Activated T-cell treated with anti-CD3 and anti-CD28 coated beads, Interleukin-2, amount 50 U/mL, for 24 hours (primary cell): ENCODE data around the gene SIGLEC8.
A peak's percentile ranks its signal among the peaks of the same experiment; 100 is the strongest.
"Not testable (repeated sequence)": the region's sequence is repeated elsewhere in the genome, so short reads cannot be mapped to it uniquely, and the experiment has no call there.

Experiments
- DNase-seq: peaks from one replicate; pipeline ENCODE4 v3.0.0-alpha.2; 2020
- H3K27ac Mint-ChIP-seq: 2 replicates; pipeline ENCODE4 v1.8.0; 2020; ENCODE audit warnings: mild to moderate bottlenecking, mixed read lengths
- H3K27me3 Mint-ChIP-seq: 2 replicates; pipeline ENCODE4 v1.8.0; 2020; ENCODE audit warnings: mixed read lengths
- H3K36me3 Mint-ChIP-seq: 2 replicates; pipeline ENCODE4 v1.8.0; 2020; ENCODE audit warnings: low read depth, mixed read lengths
- H3K4me1 Mint-ChIP-seq: 2 replicates; pipeline ENCODE4 v1.8.0; 2020; ENCODE audit warnings: low read depth, mixed read lengths
- H3K4me3 Mint-ChIP-seq: 2 replicates; pipeline ENCODE4 v1.8.0; 2020; ENCODE audit warnings: mild to moderate bottlenecking, moderate library complexity, mixed read lengths
- H3K9me3 Mint-ChIP-seq: 2 replicates; pipeline ENCODE4 v1.8.0; 2020; ENCODE audit warnings: mixed read lengths

SIGLEC8 gene

GRCh38 chr19:51417810-51418157, 40.5 kb downstream of the SIGLEC8 start:
- Mint-ChIP-seq H3K27me3 (peaks cover 24% of the 10 kb centered on the region), H3K4me1 (peaks cover 32% of the 10 kb centered on the region), H3K9me3 (no peaks in the 10 kb centered on the region), H3K4me3 (no peak overlapping the region), H3K36me3 (no peaks in the 10 kb centered on the region), H3K27ac (no peak overlapping the region)
- no peak for DNase-seq

- Mint-ChIP-seq H3K4me3 (peak within 1 kb of the TSS; percentile 32), H3K36me3 (no peaks in the 10 kb centered on the region), H3K4me1 (peaks cover 32% of the 10 kb centered on the region), H3K27ac (peak within 1 kb of the TSS; percentile 17), H3K9me3 (no peaks in the 10 kb centered on the region), H3K27me3 (peaks cover 24% of the 10 kb centered on the region)
- peak; percentile 55 for DNase-seq
These were observed 41.0 kb downstream of the SIGLEC8 start, which contains the start of gene SIGLEC10 for GRCh38 chr19:51417107-51417809. SIGLEC10 (minus strand) TSS chr19:51417642; CDS start chr19:51417581, 61 bp downstream.

DNA sequence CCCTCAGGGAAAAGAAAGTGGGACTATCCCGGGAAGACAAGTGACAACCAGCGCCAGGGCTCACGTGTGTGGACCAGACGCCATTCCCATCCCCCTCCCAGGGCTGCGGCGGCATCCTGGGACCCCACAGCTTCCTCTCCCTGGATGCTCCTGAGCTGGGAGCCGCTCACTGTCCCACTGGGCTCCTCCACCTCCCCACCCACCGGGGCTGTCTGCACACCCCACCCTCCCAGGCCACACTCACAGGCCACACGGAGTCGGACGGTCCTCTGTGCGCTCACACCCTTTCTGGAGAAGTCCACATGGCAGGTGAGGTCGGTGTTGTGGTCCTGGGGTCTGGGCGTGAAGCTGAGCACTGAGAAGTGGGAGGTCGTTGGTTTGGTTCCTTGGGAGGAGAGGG, 41.8 kb downstream of the SIGLEC8 start:
- not testable (repeated sequence) for DNase-seq, H3K9me3 Mint-ChIP-seq, H3K4me3 Mint-ChIP-seq, H3K27ac Mint-ChIP-seq, H3K36me3 Mint-ChIP-seq
- peaks cover 19% of the 10 kb centered on the region for H3K27me3 Mint-ChIP-seq
- peaks cover 26% of the 10 kb centered on the region for H3K4me1 Mint-ChIP-seq

GRCh38 chr19:51415187-51415586, 43.1 kb downstream of the SIGLEC8 start:
- Mint-ChIP-seq H3K4me1 (peaks cover 20% of the 10 kb centered on the region), H3K4me3 (no peak overlapping the region), H3K27me3 (peaks cover 16% of the 10 kb centered on the region), H3K27ac (no peak overlapping the region), H3K36me3 (no peaks in the 10 kb centered on the region), H3K9me3 (no peaks in the 10 kb centered on the region)
- DNase-seq, result no peak

DNA sequence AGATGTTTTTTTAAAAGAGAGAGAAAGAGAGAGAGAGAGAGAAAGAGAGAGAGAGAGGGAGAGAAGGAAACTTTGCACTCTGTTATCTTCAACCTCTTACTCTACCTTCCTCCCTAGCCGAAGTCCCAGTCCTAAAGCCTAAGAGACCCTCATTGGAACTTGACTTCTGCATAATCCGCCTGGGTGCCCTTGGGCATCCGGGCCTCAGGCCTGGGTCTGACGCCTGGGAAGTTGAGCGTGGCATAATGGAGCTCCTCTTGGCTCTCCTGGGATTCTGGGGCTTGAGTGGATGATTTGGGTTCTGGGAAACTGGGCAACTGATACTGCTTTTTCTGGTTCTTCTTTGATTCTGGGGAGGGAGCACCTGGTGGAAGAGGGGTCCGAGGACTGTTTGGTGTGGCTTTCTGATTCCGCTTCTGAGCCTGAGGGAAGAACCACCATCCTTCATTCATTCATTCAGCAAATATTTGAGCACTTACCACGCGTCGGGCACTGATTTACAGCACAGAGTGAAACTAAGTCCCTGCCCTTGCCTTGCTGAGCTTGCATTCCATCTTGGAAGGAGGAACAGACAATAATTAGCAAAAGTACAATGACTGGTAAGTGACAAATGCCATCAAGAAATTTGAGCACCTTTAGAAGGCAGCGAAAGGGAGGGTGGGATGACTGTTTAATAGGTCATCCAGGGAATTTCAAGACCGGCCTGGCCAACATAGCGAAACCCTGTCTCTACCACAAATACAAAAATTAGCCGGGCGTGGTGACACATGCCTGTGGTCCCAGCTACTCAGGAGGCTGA, 47.1 kb downstream of the SIGLEC8 start:
- DNase-seq, result no peak
- Mint-ChIP-seq H3K36me3 (no peaks in the 10 kb centered on the region), H3K27ac (no peak overlapping the region), H3K4me1 (peaks cover 8% of the 10 kb centered on the region), H3K9me3 (no peaks in the 10 kb centered on the region), H3K27me3 (peaks cover 11% of the 10 kb centered on the region), H3K4me3 (no peak overlapping the region)

- H3K4me3 Mint-ChIP-seq, result no peak overlapping the region
- peaks cover 11% of the 10 kb centered on the region for H3K27me3 Mint-ChIP-seq
- H3K27ac Mint-ChIP-seq, result no peak overlapping the region
- H3K36me3 Mint-ChIP-seq, result peaks cover 8% of the 10 kb centered on the region
- peak; percentile 44 for DNase-seq
- H3K9me3 Mint-ChIP-seq, result peaks cover 5% of the 10 kb centered on the region
- peaks cover 8% of the 10 kb centered on the region for H3K4me1 Mint-ChIP-seq
These were observed 50.6 kb downstream of the SIGLEC8 start for GRCh38 chr19:51407511-51408131.

- DNase-seq, result no peak
- Mint-ChIP-seq H3K36me3 (peaks cover 16% of the 10 kb centered on the region), H3K4me3 (no peak overlapping the region), H3K27ac (no peak overlapping the region), H3K4me1 (peaks cover 15% of the 10 kb centered on the region), H3K27me3 (peaks cover 4% of the 10 kb centered on the region), H3K9me3 (peaks cover 14% of the 10 kb centered on the region)
These were observed 56.1 kb downstream of the SIGLEC8 start for GRCh38 chr19:51402117-51402516.
